ENCODE results near the gene ZNF407.

DNA sequence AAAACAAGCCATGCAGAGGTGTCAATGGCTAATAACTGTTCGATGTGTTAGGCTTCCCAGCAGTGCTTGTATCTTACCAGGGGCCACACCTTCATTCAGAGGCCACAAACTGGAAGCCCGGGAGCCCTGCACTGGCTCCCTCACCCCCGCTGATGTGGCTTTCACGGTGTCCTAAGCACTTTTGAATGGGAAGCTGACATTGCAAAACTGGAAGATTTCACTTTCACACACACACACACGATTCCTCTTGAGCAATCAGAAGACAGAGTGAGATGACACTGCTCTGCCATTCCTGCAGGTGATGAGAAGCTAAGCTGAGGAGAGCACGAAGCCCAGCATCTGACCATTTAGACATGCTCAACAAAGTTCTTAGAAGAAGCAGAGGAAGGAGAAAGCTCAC lies 8.6 kb upstream of the ZNF407 start:
- TF ChIP-seq, protein P1, sequence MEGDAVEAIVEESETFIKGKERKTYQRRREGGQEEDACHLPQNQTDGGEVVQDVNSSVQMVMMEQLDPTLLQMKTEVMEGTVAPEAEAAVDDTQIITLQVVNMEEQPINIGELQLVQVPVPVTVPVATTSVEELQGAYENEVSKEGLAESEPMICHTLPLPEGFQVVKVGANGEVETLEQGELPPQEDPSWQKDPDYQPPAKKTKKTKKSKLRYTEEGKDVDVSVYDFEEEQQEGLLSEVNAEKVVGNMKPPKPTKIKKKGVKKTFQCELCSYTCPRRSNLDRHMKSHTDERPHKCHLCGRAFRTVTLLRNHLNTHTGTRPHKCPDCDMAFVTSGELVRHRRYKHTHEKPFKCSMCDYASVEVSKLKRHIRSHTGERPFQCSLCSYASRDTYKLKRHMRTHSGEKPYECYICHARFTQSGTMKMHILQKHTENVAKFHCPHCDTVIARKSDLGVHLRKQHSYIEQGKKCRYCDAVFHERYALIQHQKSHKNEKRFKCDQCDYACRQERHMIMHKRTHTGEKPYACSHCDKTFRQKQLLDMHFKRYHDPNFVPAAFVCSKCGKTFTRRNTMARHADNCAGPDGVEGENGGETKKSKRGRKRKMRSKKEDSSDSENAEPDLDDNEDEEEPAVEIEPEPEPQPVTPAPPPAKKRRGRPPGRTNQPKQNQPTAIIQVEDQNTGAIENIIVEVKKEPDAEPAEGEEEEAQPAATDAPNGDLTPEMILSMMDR (IDR thresholded peaks at IDR 0.05) = no peak
- no peak for TF ChIP-seq POLR2A (IDR thresholded peaks at IDR 0.05)
